HG03045 (cell line): ENCODE results near the gene GOLPH3.
"Not testable (repeated sequence)": the region's sequence is repeated elsewhere in the genome, so short reads cannot be mapped to it uniquely, and the experiment has no call there.

Experiments used
- ATAC-seq: cut with Tn5 transposase; IDR thresholded peaks from one replicate; pipeline ENCODE4 v1.9.1; 2021; ENCODE audit warnings: mild to moderate bottlenecking, moderate library complexity; ENCODE audit not compliant: unreplicated experiment

GOLPH3 gene

DNA sequence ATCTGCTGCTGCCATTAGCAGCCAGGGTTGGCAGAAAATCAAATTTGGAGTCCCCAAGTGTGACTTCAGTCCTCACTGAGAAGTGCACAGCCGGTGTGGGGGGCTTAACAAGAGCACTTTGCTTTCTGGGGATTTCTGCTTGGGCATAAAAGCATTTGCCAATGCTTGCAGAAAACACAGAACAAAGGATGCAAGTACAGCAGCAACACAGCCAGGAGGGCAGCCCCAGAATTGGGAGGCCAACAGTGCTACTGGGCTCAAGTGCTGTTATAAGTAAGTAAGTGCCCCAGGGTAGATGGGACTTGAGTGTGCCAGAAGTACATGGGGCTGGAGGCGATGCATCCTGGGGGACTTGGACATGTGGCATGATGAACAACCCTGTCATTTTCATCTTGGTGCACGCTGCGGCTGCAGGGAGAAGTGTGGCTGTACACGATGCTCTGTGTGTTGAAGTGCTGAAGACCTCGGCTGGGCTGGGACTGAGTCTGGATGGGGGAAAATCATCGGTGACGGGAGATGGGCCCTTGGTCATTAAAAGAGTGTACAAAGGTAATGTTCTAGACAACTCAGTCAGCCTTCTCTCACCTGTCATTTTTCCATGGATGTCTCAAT lies 73.3 kb downstream of the GOLPH3 start:
- no peak for ATAC-seq

DNA sequence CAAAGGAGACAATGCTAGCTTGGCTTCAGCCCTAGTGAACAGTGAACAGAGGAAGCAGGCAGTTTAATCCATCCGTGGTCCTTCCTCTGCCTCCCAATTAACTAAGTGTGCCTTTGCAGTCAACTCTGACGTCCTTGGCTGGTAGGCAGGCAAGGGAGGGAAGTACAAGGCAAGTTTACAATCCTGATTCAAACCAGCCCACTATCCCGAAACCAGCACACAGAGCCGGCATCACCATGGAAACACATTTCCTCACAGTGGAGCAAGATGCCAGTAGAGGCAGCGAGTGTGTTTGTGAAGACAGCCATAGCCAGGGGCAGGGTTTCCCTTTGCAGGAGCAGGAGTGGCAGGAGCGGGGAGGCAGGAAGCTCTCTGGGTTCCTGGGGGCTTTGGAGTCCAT lies 73.9 kb downstream of the GOLPH3 start:
- no peak for ATAC-seq

DNA sequence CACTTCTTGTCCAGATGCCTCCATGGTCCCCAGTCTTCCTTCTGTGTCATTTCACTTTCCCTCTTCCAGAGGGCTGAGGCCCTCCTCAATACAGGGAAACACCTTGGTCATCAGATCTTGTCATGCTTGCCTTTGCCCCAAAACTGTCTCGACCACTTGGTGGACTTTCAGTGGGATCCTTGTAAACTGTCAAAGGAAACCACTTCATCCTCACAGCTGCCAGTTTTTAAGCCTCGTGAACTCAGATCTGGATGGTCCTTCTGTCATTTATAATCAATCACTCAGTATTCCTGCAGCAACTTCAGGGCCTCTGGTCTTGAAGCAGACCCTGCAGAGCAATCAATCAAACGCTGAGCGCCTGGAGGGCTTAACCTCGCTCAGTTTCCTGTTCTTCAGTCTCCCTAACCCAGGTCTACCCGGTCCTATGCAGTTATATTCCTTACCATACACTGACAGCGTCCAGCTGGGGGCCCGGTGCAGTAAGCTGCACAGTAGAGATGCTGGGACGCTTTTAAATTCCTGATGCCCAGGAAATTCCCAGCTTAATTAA lies 74.6 kb downstream of the GOLPH3 start:
- ATAC-seq: no peak

DNA sequence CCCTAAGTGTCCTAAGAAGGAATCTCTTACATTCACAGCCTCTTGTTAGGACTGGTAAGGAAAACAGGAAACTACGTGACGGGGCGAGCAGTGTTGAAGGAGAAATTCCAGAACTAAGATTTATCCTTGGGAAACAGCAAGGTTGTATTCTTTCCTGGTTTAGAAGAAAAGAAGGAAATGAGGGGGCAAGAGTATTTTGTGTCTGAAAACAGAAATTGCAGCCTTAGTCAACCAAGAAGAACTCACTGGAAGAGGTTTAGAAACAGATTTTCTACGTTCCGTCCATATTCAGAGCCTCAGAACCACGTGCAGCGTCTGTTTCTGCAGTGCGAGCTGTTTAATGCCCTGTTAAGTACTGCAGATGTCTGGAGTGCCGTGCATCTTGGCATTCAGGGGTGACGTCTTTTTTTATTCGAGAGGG lies 75.2 kb downstream of the GOLPH3 start:
- ATAC-seq: no peak

DNA sequence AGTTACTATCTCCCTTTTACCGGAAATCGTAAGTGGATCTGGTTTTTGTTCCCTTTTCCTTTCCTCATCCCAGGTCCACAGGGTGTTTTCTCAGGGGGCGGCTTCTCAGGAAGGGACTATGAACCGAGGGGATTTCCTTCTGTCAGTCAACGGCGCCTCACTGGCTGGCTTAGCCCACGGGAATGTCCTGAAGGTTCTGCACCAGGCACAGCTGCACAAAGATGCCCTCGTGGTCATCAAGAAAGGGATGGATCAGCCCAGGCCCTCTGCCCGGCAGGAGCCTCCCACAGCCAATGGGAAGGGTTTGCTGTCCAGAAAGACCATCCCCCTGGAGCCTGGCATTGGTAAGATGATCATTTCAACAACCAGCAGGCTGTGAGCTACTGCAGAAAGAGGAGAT lies 75.8 kb downstream of the GOLPH3 start:
- no peak for ATAC-seq

DNA sequence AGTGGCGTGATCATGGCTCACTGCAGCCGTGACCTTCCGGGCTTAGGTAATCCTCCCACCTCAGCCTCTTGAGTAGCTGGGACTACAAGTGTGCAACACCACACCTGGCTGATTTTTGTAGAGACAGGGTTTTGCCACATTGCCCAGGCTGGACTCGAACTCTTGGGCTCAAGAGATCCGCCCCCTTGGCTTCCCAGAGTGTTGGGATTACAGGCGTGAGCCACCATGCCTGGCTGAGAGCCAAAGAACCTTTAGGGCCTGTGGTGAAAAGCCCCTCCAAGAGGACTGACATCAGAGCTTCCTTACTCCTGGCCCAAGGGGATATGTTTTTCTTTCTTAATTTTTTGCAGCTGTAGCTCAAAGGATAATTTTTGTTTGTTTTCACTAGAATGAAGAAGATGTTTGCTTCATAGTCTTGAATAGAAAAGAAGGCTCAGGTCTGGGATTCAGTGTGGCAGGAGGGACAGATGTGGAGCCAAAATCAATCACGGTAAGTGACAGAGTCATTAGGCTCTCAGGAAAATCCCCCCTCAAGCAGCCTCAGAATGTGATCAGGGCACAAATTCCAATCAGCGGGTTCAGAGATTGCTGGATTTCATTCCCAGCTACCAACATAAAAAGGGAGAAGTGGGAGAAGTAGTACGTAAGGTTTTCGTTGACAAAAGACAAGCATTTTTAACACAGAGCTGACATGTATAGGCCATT lies 77.1 kb downstream of the GOLPH3 start:
- ATAC-seq: no peak

DNA sequence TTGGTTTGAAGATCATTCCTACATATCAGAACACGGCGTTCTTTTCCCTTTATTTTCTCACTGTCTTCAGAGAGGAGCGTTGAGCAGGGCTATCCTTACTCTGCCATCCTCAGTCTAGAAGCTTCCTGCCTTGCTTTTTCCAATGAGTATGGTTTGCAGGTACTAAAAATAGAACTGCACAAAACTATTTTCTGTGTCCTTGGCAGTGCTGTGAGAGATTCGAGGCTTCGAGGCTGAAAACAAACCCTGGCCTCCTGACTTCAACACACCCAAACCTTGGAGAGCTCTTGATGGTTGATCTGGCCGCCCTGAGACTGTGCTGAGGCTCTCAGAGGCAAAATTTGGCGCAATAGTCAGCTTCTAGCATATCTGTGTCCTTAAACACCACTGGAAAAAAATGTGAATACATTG lies 78.9 kb downstream of the GOLPH3 start:
- no peak for ATAC-seq

DNA sequence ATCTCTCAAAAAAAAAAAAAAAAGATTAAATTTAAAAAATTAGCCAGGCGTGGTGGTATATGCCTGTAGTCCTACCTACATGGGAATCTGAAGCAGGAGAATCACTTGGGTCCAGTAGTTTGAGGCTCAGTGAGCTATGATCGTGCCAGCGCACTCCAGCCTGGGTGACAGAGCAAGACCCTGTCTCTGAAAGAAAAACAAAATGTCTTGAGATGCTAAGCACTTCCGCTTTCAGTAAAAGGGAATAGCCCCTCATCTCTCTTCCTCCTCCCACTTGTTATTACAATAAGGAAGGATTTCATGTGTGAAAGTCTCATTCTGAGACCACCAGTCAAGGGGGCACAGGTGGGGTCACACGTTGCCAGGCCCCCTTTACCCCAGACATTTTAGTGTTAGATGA lies 79.4 kb downstream of the GOLPH3 start:
- no peak for ATAC-seq

DNA sequence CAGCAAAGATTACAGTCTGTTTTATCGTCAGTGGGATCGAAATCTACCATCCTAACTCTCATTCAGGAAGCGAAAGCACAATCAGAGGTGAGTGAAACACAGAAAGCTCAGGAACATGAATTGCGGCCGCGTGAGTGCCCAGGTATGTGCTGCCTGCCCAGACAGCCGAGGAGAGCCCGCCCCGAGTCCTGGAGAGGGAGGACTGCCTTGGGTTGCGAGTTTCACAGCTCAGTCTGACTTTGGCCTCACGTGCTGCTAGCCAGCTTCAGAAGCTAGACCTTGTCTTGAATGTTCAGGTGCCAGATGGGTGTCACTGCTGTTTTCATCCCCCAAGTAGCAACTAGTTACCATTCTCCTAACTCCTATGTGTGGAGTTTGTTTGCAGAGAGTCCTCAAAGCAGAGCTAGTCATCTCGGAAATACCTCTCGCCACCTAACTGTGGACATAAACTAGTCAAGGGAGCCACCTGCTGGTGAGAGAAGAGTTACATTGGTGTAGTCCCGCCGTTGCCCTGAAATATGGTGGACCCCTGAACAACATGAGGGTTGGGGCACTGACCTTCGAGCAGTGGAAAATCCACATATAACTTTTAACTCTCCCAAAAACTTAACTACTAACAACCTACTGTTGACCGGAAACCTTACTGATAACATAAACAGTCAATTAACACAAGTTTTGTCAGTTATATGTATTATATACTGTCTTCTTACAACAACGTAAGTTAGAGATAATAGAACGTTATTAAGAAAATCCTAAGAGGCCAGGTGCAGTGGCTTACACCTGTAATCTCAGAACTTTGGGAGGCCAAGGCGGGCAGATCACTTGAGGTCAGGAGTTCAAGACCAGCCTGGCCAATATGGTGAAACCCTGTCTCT lies 80.9 kb downstream of the GOLPH3 start:
- peak; percentile 63 for ATAC-seq

DNA sequence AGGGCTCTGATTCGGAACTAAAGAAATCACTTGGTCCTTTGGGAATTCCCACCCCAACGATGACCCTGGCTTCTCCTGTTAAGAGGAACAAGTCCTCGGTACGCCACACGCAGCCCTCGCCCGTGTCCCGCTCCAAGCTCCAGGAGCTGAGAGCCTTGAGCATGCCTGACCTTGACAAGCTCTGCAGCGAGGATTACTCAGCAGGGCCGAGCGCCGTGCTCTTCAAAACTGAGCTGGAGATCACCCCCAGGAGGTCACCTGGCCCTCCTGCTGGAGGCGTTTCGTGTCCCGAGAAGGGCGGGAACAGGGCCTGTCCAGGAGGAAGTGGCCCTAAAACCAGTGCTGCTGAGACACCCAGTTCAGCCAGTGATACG lies 83.4 kb downstream of the GOLPH3 start:
- no peak for ATAC-seq

DNA sequence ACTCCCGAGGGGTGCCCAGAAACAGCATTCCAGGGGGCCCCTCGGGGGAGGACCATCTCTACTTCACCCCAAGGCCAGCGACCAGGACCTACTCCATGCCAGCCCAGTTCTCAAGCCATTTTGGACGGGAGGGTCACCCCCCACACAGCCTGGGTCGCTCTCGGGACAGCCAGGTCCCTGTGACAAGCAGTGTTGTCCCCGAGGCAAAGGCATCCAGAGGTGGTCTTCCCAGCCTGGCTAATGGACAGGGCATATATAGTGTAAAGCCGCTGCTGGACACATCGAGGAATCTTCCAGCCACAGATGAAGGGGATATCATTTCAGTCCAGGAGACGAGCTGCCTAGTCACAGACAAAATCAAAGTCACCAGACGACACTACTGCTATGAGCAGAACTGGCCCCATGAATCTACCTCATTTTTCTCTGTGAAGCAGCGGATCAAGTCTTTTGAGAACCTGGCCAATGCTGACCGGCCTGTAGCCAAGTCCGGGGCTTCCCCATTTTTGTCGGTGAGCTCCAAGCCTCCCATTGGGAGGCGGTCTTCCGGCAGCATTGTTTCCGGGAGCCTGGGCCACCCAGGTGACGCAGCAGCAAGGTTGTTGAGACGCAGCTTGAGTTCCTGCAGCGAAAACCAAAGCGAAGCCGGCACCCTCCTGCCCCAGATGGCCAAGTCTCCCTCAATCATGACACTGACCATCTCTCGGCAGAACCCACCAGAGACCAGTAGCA lies 83.9 kb downstream of the GOLPH3 start:
- no peak for ATAC-seq

DNA sequence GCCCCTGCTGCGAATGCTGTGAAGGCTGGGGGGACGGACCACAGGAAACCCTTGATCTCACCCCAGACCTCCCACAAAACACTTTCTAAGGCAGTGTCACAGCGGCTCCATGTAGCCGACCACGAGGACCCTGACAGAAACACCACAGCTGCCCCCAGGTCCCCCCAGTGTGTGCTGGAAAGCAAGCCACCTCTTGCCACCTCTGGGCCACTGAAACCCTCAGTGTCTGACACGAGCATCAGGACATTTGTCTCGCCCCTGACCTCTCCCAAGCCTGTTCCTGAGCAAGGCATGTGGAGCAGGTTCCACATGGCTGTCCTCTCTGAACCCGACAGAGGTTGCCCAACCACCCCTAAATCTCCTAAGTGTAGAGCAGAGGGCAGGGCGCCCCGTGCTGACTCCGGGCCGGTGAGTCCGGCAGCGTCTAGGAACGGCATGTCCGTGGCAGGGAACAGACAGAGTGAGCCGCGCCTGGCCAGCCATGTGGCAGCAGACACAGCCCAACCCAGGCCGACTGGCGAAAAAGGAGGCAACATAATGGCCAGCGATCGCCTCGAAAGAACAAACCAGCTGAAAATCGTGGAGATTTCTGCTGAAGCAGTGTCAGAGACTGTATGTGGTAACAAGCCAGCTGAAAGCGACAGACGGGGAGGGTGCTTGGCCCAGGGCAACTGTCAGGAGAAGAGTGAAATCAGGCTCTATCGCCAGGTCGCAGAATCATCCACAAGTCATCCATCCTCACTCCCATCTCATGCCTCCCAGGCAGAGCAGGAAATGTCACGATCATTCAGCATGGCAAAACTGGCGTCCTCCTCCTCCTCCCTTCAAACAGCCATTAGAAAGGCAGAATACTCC lies 84.7 kb downstream of the GOLPH3 start:
- no peak for ATAC-seq

DNA sequence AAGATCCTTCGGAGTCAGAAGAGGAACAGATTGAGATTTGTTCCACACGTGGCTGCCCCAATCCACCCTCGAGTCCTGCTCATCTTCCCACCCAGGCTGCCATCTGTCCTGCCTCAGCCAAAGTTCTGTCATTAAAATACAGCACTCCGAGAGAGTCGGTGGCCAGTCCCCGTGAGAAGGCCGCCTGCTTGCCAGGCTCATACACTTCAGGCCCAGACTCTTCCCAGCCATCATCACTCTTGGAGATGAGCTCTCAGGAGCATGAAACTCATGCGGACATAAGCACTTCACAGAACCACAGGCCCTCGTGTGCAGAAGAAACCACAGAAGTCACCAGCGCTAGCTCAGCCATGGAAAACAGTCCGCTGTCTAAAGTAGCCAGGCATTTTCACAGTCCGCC lies 85.9 kb downstream of the GOLPH3 start:
- no peak for ATAC-seq

DNA sequence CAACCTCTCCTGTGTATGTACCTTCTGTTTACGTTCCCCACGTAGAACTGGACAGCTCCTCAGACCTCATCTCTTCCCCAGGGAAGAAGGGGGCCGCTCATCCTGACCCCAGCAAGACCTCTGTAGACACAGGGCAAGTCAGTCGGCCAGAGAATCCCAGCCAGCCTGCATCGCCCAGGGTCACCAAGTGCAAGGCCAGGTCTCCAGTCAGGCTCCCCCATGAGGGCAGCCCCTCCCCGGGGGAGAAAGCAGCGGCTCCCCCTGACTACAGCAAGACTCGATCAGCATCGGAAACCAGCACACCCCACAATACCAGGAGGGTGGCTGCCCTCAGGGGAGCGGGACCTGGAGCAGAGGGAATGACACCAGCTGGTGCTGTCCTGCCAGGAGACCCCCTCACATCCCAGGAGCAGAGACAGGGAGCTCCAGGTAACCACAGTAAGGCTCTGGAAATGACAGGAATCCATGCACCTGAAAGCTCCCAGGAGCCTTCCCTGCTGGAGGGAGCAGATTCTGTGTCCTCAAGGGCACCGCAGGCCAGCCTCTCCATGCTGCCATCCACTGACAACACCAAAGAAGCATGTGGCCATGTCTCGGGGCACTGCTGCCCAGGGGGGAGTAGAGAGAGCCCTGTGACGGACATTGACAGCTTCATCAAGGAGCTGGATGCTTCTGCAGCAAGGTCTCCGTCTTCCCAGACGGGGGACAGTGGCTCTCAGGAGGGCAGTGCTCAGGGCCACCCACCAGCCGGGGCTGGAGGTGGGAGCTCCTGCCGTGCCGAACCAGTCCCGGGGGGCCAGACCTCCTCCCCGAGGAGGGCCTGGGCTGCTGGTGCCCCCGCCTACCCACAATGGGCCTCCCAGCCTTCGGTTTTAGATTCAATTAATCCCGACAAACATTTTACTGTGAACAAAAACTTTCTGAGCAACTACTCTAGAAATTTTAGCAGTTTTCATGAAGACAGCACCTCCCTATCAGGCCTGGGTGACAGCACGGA lies 86.7 kb downstream of the GOLPH3 start:
- ATAC-seq: no peak

DNA sequence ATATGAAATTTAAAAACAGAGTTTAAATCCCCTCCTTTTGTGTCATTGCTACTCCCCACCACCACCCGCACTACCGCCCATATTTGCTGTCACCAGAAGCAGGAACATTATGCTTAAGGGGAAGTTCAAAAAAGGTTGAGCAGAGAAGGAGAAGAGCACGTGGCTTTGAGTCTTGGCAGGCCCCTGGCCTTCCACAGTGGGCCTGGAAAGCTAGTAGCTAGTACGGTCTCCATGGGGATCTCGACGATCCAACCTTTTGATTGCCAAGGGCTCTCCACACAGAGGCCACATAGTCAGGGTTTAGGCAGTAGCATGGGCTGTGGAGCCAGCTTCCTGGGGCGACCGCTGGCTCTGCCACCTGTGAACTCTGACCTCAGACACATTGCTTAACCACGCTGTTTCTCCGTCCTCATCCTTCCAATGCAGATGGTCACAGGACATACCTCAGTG lies 90.1 kb downstream of the GOLPH3 start:
- ATAC-seq: no peak

DNA sequence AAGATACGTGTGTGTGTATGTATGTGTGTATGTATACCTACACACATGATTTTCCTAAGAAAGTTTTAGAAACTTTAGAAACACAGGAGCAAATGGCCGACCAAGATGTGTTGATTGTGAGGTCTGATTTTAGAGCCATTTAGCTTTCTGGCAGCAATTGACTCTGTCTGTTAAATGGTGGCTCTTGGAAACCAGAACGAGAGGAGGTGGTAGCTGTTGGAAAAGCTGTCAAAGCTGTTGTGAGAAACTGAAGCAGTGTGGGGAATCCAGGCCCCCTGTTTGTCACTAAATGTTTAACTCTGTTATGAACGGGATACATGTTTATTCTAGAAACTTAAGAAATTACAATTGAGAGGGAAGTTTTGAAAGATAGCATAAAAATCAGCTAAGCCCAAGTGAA lies 91.4 kb downstream of the GOLPH3 start:
- no peak for ATAC-seq

DNA sequence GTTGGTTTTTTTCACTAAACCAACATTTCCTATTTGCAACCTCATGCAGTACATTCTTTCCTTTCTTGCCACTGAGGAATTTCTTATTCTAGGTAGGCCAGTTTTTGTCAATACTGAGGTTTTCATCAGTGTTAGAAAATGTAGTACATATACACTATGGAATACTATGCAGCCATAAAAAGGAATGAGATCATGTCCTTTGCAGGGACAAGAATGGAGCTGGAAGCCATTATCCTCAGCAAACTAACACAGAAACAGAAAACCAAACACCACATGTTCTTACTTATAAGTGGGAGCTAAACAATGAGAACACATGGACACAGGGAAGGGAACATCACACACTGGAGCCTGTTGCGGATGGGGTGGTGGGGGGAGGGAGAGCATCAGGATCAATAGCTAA lies 93.6 kb downstream of the GOLPH3 start:
- not testable (repeated sequence) for ATAC-seq

DNA sequence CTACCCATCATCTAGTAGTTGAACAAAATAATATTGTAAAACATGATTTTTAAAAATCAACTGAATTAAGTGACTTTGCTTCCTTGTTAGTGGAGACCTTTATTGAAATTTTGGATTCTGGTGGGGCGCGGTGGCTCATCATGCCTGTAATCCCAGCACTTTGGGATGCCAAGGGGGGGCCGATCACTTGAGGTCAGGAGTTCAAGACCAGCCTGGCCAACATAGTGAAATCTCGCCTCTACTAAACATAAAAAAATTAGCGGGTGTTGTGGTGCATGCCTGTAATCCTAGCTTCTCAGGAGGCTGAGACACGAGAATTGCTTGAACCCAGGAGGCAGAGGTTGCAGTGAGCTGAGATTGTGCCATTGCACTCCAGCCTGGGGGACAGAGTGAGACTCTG lies 95.3 kb downstream of the GOLPH3 start:
- ATAC-seq: not testable (repeated sequence)
